HG03095 (cell line): ENCODE measurements around the gene TFF1.

ENCODE experiments used
- ATAC-seq: cut with Tn5 transposase; IDR thresholded peaks from one replicate; pipeline ENCODE4 v1.9.1; 2021; ENCODE audit warnings: moderate library complexity; ENCODE audit not compliant: unreplicated experiment

TFF1 gene

DNA sequence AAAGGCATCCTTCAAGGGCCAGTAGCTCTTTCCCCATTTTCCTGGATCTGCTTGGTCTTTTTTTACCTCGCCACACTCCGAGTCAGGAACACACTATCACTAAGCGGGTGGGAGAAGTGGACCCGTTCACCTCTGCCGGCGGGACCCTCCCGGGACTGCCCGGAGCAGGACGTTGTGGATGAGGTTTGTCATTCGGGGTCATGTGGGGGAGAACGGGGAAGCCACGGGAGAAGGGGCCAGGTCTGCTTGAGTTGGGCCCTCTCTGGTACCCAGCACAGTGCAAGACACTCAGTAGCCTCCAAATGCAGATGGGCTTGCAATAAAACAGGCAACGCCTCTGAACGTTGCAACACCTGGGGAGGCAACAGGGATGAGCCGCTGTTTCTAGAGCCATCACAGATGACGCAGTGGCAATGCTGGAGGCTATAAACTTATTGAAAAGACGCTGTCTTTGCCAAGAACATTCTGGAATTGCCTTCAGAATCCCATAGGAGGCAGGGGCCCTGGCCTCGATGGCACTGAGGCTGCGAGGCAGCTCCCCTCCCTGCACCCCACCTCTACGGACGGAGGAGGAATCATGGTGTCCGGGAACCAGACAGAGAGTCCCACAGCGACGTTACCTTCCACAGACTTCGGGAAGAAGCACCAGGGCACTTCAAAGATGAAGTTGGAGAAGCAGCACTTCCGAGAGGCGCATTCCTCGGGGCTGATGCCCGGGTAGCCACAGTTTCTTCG is 19.3 kb downstream of the TFF1 start:
- no peak for ATAC-seq

DNA sequence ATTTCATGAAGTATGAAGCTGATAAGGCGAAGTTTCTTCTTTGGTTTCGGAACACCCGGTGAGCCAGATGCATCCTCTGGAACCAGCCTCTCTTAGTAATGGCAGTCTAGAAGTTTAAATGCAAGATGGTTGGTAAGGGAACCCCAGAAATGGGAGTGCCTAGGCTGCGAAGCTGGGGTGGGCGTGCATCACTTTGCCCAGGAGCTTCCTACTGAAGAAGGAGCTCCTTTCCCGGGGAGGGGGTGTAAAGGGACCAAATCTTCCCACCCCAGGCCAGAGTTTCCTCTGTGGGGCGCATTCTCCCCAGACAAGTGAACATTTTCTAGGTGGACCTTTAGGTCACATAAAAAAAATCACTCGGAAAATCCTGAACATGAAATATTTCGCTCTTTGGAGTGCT is 19.9 kb downstream of the TFF1 start:
- no peak for ATAC-seq

DNA sequence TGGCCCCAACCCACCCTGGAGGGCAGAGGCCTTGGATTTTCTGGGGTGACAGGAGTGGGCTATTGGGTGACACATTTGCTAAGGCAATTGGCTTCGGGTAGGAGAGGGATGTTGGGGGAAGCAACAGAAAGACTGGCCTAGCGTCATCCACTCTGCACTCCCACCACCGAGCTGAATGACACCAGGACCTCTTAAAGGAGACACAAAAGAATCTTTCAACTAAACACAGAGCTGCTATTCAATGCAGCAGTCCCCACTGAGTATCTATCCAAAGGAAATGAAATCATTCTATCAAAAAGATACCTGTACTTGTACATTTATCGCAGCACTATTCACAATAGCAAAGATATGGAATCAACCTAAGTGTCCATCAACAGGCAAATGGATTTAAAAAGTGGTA is 21.7 kb downstream of the TFF1 start:
- ATAC-seq: no peak

DNA sequence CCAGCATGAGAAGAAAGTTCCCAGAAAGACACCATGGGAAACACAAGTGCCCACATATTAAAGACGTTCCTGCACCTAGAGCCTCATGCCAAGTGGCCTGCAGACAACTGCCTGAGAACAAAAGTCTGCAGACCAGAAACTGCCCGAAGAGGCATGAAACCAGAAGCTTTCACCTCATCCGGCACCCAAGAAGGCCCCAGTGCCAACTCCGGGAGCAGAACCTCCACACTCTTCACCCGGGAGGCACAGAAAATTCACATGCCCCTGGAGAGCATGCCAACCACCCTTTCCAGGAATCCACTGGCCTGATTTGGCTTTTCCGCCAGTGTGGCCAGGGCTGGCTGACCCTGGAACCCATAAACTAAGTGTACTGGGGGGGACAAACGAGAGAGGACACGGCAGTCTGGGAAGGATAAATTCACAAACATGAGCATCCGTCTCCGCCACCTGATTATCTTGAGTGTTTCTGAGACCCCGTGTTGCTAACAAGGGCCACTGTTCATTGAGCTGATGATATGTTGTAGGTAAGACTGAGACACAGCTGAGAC is 22.3 kb downstream of the TFF1 start:
- ATAC-seq: no peak

DNA sequence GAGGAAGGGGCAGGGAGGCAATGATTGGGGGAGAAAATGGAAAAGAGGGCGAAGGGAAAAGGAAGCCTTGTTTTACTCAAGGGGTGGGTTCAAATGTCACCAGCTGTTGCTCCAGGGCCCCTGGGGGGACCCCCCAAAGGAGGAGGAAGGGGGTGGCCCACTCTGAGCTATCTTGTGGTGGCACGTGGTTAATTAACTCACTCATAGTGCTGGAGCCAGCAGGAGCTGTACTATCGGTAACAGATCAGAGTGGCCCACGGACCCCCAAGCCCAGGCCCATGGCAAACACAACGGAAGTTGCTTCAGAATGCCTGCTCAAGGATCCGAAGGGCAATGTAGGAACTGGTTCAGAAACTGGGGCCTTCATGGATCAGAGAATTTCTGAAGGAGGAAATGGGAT is 22.8 kb downstream of the TFF1 start:
- ATAC-seq: no peak

DNA sequence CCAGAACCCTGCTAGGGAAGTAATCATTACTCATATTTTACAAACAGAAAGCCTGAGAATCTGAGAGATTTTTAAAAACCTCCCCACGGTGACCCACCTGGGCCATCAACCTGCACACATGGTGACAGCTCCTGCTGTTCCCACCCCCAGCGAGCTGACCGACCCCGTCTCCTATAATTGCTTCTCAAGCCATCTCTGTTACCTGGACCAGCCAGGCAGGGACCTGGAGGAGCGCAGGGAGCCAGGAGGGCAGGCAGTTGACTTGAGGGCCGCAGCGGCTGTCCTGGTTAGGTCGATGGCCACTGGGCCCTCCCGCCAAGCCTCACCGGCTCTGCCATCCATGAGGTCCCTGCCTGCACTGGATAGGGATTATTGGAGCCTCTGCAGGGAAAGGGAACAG is 23.2 kb downstream of the TFF1 start:
- no peak for ATAC-seq

DNA sequence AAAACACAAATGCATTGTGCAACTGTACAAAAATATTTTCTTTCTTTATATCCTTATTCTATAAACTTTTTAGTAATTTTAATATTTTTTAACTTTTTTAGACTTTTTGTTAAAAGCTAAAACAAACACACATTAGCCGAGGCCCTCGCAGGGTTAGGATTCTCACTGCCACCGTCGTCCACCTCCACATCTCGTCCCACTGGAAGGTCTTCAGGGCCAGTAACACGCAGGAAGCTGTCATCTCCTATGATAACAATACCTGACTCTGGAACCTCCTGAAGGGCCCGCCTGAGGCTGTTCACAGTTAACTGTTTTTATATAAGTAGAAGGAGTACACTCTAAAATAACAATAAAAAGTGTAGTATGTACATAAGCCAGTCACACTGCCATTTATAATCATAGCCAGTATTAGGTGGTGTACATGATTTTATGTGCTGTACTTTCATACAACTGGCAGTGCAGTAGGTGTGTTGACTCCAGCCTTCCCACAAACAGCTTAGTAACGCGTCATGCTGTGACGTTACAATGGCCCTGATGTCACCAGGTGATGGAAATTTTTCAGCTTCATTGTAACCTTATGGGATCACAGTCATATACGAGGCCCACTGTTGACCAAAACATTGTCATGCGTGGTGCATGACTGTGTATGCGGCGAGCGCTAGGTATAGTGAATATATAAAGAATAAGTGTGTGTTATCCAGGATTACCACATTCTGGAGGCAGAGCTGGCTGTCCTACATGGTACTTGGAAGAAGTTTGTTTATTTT is 24.4 kb downstream of the TFF1 start:
- ATAC-seq: no peak

DNA sequence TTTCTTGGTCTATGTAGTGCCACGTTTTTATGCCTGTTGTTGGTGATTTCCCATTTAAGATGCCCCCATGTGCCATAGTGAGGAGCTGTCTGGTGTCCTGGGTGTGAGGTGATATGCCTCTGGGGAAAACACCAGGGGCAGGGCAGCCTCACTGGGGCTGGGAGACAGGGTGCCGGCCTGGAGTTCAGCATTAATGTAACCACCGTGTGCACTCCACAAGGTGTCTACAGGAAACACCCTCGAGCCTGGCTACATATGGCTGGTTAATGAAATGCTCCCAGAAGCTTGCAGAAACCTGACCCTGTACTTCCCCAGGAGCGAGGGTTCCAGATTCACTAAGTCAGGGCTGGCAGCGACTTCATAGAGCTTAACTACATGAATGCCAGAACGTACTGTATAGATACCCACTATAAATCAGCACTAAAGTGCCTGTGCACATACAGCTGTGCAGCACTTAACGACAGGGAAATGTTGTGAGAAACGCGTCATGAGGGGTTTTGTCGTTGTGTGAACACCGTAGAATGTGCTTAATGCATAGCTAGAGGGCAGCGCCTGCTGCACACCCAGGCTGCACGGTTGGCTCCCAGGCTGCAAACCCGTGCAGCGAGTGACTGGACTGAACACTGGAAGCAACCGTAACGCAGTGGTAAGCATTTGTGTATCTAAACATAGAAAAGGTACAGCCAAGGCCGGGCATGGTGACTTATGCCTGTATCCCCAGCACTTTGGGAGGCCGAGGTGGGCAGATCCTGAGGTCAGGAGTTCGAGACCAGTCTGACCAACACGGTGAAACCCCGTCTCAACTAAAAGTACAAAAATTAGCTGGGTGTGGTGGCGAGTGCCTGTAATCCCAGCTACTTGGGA is 25.9 kb downstream of the TFF1 start:
- ATAC-seq: no peak

DNA sequence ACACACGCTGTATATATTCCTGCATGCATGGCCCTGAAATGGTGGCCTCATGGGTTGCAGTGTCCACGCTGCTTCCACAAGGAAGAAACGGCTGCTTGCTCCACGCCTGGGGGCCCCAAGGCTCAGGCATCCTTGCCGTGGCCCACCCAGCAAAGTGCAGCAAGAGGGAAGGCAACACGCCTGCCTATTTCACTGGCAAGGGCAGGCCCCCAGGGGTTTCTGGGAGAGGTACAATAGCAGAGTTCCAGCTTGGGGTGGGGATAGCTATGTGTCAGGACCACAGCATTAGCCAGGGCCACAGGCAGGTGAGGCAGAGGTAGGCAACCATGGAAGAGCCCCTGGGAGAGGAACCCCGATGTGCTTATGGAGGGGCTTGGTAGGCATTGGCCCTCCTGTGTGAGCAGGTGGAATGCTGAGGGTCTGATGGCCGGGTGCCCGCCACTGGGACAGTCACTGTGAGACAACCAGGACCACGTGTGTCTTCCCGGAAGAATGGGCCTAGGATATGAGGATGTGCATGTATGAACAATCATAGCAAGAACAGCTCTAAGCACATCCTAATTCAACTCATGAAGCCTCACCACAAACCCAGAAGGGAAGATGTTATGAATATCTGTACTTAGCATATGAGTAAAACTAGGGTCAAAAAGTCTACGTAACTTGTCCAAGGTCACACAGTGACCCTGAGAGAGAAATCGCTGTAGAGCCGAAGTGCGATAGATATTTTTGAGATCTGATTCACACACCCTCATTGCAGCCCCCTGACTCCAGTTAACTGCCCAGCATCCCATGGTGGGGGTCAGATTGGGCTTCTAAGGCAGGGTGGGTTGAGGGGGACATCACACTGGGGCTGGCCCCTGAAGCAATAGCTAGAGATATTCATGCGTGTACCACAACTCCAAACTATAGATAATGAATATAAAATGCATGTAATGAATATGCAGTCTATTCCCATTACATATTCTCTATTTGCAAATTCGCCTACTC is 27.3 kb downstream of the TFF1 start:
- ATAC-seq: no peak

DNA sequence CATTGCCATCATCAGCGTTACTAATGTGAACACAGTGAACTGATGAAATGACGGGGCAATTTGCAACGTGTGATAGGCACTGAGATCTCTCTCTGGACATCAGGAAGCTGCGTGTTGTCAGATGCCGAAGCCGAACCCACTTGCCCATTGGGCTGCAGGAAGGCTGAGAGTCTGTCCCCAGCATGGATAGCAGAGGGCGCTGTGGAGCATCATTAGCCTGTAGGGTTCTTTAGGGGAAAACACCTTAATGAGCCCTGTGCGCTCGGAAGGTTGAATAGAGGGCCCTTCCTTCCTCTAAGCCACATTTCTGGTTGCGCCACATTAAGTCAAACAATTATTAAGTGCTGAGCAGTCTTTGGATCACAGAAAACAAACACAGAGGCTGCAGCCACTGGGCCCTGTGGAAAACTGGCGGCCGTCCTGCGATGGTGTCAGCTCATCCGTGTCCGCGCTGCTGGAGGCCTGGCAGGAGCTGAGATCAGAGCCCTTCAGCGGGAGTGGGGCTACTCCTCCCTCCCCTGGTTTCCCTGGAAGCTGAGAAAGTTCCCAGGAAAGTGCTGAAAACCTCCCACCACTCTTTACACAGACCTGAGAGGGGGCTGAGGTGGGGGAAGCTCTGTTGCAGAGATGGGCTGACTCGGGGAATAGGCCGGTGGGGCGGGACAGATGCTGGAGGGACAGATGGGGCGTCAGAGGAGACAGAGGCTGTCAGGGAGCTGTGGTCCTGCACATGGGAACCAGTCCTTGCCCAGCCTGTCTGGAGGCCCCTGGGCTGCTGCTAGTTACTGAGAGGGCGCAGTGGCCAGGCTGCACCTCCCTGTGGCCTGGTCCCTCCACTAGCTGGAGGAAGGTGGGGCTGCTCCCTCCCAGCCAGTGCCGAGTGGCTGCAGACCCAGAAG is 28.3 kb downstream of the TFF1 start:
- no peak for ATAC-seq

DNA sequence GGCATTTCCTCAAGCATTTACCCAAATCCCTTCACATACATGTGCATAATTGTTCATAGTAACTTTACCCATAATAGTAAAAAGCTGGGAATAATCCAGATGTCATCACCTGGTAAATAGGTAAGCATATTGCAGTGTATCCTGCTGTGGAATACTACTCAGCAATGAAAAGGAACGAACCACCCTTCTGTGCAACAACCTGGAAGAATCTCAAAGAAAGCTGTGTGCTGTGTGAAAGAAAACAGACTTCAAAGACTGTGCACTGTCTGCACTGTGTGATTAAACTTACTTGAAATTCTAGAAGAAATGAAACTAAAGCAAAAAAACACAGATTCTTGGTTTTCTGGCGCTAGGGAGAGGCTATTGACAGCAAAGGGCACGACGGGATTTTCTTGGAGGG is 29.1 kb downstream of the TFF1 start:
- no peak for ATAC-seq

DNA sequence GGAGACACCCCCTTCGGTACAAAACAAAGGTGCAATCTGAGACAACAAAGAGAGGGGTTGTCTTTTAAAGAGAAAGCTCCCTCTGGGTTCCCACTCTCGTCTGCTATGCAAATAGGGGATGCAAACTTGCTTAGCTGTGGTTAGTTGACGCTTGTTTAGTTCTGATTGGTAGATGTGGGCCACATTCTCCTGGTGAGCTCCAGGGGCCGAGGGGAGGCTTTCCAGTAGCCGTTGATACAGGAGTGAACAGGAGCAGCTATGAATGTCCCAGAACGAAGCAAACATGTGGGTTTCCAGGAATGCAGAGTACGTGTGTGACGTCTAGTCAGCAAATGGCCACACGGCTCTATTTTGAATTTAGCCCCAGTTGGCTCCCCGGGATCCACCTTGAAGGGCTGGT is 30.3 kb downstream of the TFF1 start:
- no peak for ATAC-seq

DNA sequence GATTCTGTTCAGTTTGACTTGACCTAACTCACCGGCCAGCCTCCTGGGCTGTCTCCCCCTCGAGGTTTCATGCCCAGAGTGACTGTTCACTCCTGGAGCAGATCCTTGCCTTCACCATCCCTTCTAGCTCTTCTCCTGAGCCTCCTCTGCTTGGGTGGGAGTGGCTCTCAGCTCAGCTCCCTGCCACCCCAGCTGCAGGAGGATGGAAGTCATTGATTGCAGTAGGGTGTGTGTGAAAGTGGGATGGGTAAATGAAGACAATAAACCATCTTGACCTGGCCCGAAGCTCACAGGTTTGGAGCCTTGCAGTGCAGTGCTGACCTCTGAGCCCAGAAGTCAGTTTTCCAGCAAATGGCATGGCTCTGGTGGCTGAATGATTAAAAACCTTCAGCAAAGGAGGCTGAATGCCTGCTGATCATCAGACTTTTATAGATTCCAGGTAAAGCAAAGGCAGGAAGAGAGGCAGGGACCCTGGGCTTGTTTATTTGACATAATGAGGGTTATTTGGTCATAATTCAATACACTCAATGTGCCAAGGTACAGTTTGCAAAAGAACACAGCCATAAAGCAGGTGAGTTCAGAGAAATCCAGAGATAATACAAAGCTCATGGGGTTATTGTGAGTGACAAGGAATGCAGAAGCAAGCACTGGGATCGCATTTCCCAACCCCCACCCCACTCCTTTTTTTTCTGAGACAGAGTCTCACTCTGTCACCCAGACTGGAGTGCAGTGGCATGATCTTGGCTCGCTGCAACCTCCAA is 33.6 kb downstream of the TFF1 start:
- ATAC-seq: no peak

DNA sequence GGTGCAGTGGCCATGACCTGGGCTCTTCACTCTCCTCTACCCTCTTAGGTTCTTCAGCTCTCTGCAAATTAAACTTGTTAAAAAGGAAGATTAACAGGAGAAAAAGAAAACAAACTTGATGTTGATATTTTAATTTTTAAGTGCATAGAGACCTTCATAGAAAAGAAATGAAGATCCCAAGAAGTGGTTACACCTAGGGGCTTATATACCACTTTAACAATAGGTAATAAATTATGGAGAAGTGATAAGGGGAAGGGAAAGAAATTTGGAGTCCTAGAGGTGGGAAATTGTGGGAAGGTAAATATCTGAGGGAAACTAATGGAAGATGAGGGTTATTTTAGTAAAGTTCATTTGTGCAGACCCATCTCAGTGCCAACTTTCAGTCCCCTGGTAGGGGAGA is 34.7 kb downstream of the TFF1 start:
- no peak for ATAC-seq

DNA sequence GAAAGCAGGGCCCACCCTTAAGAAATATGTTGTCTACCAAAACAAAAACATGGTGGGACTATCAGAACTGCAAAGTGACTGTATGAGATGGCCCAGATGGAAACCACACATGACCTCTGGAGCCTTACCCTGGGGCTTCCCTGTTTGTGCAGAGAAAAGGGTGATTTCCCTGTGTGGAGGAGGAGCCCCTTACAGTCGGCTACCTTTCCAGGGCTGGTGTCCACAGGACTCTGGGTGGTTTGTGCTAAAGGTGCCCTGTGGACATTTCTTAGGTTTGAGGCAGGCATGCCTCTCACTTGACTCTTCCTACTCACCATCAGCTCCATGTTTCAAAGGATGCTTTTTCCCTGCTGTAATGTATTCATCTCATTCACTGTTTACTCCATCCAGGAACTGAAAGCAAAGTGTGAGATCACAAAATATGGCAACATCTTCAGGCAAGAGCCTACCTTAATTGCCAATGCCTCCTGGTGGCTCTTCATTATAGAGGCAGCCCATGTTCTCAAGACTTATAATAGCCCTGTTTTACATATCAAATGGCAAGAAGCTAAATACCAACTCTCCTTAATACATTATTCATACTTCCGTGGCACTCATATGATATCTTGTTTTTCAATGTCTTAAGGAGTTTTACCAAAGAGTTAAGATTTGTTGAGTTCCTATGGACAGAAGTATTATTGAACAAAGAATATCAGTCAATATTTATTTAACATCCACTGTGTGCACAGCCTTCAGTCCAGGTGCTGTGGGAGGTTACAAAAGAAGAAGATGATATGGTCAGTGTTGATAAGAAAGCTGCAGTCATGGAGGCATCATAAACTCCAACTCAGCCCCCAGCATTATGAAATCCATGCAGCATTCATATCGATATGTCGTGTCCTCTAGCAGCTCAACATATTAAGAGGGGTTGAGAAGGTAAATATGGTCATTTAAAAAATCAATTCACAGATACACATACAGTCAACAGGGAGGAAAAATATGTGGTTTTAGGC is 35.7 kb downstream of the TFF1 start:
- no peak for ATAC-seq

DNA sequence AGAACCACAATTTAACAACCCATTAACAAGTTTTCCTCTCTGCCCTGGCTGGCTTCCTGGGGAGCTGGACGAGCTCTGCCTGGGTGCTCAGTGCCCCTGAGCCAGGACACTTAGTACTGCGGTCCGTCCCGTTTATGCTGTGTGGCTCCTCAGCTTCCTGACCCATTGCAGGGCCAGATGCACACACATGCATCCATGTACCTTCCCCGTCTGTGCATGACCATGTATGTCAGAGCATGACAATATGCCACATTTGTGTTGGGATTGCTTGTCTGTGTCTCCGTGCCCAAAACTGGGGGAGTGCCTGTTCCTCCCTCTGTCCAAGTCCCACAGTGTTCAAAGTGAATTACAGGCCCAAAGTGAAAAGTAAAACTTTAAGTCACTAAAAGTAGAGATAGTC is 41.4 kb downstream of the TFF1 start:
- ATAC-seq: no peak

DNA sequence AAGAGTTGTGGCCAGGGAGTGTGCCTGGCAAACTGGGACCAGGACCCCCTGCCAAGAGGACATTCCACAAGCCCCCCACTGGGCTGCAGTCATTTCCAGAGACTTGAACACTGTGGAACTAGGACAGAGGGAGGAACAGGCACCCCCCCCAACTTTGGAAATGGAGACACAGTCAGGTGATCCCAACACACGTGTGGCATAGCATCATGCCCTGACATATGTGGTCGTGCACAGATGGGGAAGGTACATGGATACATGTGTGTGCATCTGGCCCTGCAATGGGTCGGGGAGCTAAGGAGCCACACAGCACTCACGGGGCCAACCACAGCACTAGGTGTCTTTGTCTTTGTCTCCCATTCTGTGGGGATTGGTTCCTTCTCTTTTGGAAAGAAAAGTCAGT is 44.5 kb downstream of the TFF1 start:
- ATAC-seq: no peak
